HEK293 (cell line): ENCODE data around the gene GDPD5.

Experiments
- CTCF ChIA-PET: fragments of 350-600 bp; formaldehyde crosslinking; extraction: SDS; loops from one replicate; lab custom pipeline; 2021; ENCODE audit warnings: antibody characterized with exemption; lab: Yijun Ruan, JAX
- POLR2A ChIA-PET: fragments of 300-600 bp; formaldehyde crosslinking; extraction: SDS; loops from one replicate; lab custom pipeline; 2020; ENCODE audit warnings: antibody characterized with exemption, inconsistent platforms; lab: Yijun Ruan, JAX
- H3K27ac ChIP-seq: fragments of 200-500 bp; sonication (Bioruptor generic); 2 replicates; pipeline ENCODE4 v1.5.1; 2014; ENCODE audit warnings: low read depth, low read length, control low read depth, inconsistent platforms; ENCODE audit errors: extremely low read depth
- H3K36me3 ChIP-seq, 2 experiments: fragments of 200-500 bp in 1 of 2; sonication (Bioruptor generic) in 1 of 2; 1 replicate in 1 of 2; 2 replicates in 1 of 2; pipeline ENCODE4 v1.5.1; 2014 to 2017; ENCODE audit warnings: inconsistent platforms in 2 of 2, low read length in 2 of 2; ENCODE audit not compliant: control insufficient read depth in 2 of 2, insufficient read depth in 1 of 2
- H3K4me1 ChIP-seq: fragments of 200-500 bp; sonication (Bioruptor generic); 2 replicates; pipeline ENCODE4 v1.5.1; 2014; ENCODE audit warnings: mild to moderate bottlenecking, low read length, inconsistent platforms; ENCODE audit not compliant: control insufficient read depth, insufficient read depth
- H3K4me3 ChIP-seq: 2 replicates; pipeline ENCODE4 v1.5.1; 2011; ENCODE audit warnings: low read depth, mild to moderate bottlenecking, control low read depth, low read length, moderate library complexity
- H3K9me3 ChIP-seq: fragments of 200-500 bp; sonication (Bioruptor generic); 2 replicates; pipeline ENCODE4 v1.5.1; 2014; ENCODE audit warnings: low read depth, low read length, inconsistent platforms; ENCODE audit not compliant: control insufficient read depth, insufficient read depth
- GLIS1 ChIP-seq: fragments of 450-650 bp; formaldehyde crosslinking; IDR thresholded peaks from 2 replicates; pipeline ENCODE4 v1.5.1; 2016; ENCODE audit warnings: missing biosample characterization, missing genetic modification characterization
- HOXD13 ChIP-seq: sonication (generic); formaldehyde crosslinking; IDR thresholded peaks from 2 replicates; pipeline ENCODE4 v1.8.0; 2022; ENCODE audit warnings: missing genetic modification reagents, borderline replicate concordance
- OVOL3 ChIP-seq: fragments of 450-650 bp; formaldehyde crosslinking; IDR thresholded peaks from 2 replicates; pipeline ENCODE4 v1.5.1; 2016; ENCODE audit warnings: missing biosample characterization, missing genetic modification characterization
- SCRT2 ChIP-seq: fragments of 450-650 bp; formaldehyde crosslinking; IDR thresholded peaks from 2 replicates; pipeline ENCODE4 v1.5.1; 2016; ENCODE audit warnings: missing biosample characterization, missing genetic modification characterization
- TSHZ1 ChIP-seq: fragments of 450-650 bp; formaldehyde crosslinking; IDR thresholded peaks from 2 replicates; pipeline ENCODE4 v1.5.1; 2016; ENCODE audit warnings: missing biosample characterization, missing genetic modification characterization, borderline replicate concordance
- WT1 ChIP-seq: fragments of 450-650 bp; formaldehyde crosslinking; IDR thresholded peaks from 2 replicates; pipeline ENCODE4 v1.5.1; 2016; ENCODE audit warnings: missing biosample characterization, missing genetic modification characterization
- YY1 ChIP-seq: fragments of 450-650 bp; formaldehyde crosslinking; IDR thresholded peaks from 2 replicates; pipeline ENCODE4 v1.5.1; 2018; ENCODE audit warnings: missing biosample characterization, missing genetic modification characterization
- ZEB2 ChIP-seq: fragments of 450-650 bp; formaldehyde crosslinking; IDR thresholded peaks from 2 replicates; pipeline ENCODE4 v1.5.1; 2016; ENCODE audit warnings: missing biosample characterization, missing genetic modification characterization
- ZNF121 ChIP-seq: fragments of 450-650 bp; formaldehyde crosslinking; IDR thresholded peaks from 2 replicates; pipeline ENCODE4 v1.5.1; 2016; ENCODE audit warnings: missing biosample characterization, missing genetic modification characterization
- ZNF133 ChIP-seq: fragments of 450-650 bp; formaldehyde crosslinking; IDR thresholded peaks from 2 replicates; pipeline ENCODE4 v1.5.1; 2016; ENCODE audit warnings: missing biosample characterization, missing genetic modification characterization
- ZNF423 ChIP-seq: fragments of 450-650 bp; formaldehyde crosslinking; IDR thresholded peaks from 2 replicates; pipeline ENCODE4 v1.5.1; 2016; ENCODE audit warnings: missing biosample characterization, missing genetic modification characterization
- ZNF473 ChIP-seq: fragments of 450-650 bp; formaldehyde crosslinking; IDR thresholded peaks from 2 replicates; pipeline ENCODE4 v1.5.1; 2017; ENCODE audit warnings: missing biosample characterization, missing genetic modification characterization
- ZNF530 ChIP-seq: fragments of 450-650 bp; formaldehyde crosslinking; IDR thresholded peaks from 2 replicates; pipeline ENCODE4 v1.5.1; 2016; ENCODE audit warnings: low read depth, missing biosample characterization, missing genetic modification characterization
- ZNF544 ChIP-seq: fragments of 450-650 bp; formaldehyde crosslinking; IDR thresholded peaks from 2 replicates; pipeline ENCODE4 v1.5.0; 2017; ENCODE audit warnings: missing biosample characterization, missing genetic modification characterization
- ZNF629 ChIP-seq: fragments of 450-650 bp; formaldehyde crosslinking; IDR thresholded peaks from 2 replicates; pipeline ENCODE4 v1.5.1; 2017; ENCODE audit warnings: missing biosample characterization, missing genetic modification characterization
- ZNF654 ChIP-seq: fragments of 450-650 bp; formaldehyde crosslinking; IDR thresholded peaks from 2 replicates; pipeline ENCODE4 v1.5.1; 2016; ENCODE audit warnings: low read depth, missing biosample characterization, missing genetic modification characterization
- ZNF785 ChIP-seq: fragments of 450-650 bp; formaldehyde crosslinking; IDR thresholded peaks from 2 replicates; pipeline ENCODE4 v1.5.1; 2016; ENCODE audit warnings: missing biosample characterization, missing genetic modification characterization
- ZSCAN30 ChIP-seq: fragments of 450-650 bp; IDR thresholded peaks from 2 replicates; pipeline ENCODE4 v1.5.1; 2018; ENCODE audit warnings: missing biosample characterization, mild to moderate bottlenecking, missing genetic modification characterization, moderate library complexity
- TF ChIP-seq, protein P1 (sequence below): fragments of 450-650 bp; formaldehyde crosslinking; IDR thresholded peaks from 2 replicates; pipeline ENCODE4 v1.5.1; 2016; ENCODE audit warnings: missing biosample characterization, missing genetic modification characterization
- TF ChIP-seq, protein P2 (sequence below): fragments of 450-650 bp; formaldehyde crosslinking; IDR thresholded peaks from 2 replicates; pipeline ENCODE4 v1.5.1; 2016; ENCODE audit warnings: missing biosample characterization, missing genetic modification characterization
- TF ChIP-seq, protein P3 (sequence below): fragments of 450-650 bp; formaldehyde crosslinking; IDR thresholded peaks from 2 replicates; pipeline ENCODE4 v1.5.1; 2016; ENCODE audit warnings: missing biosample characterization, missing genetic modification characterization
- TF ChIP-seq, protein P4 (sequence below): sonication (generic); formaldehyde crosslinking; IDR thresholded peaks from 2 replicates; pipeline ENCODE4 v1.8.1; 2022; ENCODE audit warnings: mild to moderate bottlenecking, moderate library complexity, missing genetic modification reagents

The GDPD5 gene

DNA sequence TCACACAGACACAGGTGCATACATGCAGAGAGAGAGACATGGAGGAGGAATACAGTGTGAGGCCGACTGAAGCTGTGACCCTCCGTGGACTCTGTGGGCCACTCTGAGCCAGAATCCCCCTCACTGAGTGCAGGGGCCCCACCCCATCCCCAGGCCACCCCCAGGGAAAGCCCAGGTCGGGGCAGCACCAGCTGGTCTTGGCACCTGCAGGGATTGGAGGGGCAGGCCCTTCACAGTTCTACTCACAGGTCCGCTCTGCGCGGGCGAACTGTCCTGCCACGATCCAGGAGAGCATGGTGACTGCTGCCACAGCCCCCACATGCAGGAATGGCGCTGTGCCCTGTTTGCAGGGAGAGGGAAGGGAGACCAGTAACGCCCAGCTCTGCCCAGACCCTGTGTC is 76.5 kb downstream of the GDPD5 start:
- Histone ChIP-seq H3K36me3 (no peaks in the 10 kb centered on the region), H3K4me3 (no peak overlapping the region), H3K9me3 (no peaks in the 10 kb centered on the region), H3K27ac (no peak overlapping the region), H3K4me1 (no peaks in the 10 kb centered on the region)
- ChIA-PET CTCF (interaction anchor here (0.6 to 1.4 kb wide), 2 partner anchors 82 to 170 kb away, joined by 4 to 6 read pairs; no protein-coding TSS in a partner anchor), POLR2A (no interaction called here)
- no peak for TF ChIP-seq ZNF654 (tag by site-specific recombination)
- no peak for TF ChIP-seq ZNF121 (tag by site-specific recombination)
- no peak for TF ChIP-seq ZNF423 (tag by site-specific recombination)
- no peak for TF ChIP-seq ZNF629 (tag by site-specific recombination)
- TF ChIP-seq, protein P1, sequence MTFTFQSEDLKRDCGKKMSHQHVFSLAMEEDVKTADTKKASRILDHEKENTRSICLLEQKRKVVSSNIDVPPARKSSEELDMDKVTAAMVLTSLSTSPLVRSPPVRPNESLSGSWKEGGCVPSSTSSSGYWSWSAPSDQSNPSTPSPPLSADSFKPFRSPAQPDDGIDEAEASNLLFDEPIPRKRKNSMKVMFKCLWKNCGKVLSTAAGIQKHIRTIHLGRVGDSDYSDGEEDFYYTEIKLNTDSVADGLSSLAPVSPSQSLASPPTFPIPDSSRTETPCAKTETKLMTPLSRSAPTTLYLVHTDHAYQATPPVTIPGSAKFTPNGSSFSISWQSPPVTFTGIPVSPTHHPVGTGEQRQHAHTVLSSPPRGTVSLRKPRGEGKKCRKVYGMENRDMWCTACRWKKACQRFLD (tag by site-specific recombination): no peak
- TF ChIP-seq, protein P2, sequence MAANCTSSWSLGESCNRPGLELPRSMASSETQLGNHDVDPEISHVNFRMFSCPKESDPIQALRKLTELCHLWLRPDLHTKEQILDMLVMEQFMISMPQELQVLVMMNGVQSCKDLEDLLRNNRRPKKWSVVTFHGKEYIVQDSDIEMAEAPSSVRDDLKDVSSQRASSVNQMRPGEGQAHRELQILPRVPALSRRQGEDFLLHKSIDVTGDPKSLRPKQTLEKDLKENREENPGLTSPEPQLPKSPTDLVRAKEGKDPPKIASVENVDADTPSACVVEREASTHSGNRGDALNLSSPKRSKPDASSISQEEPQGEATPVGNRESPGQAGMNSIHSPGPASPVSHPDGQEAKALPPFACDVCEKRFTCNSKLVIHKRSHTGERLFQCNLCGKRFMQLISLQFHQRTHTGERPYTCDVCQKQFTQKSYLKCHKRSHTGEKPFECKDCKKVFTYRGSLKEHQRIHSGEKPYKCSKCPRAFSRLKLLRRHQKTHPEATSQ (tag by site-specific recombination): no peak
- no peak for TF ChIP-seq WT1 (tag by site-specific recombination)
- no peak for TF ChIP-seq YY1
- no peak for TF ChIP-seq ZEB2 (tag by site-specific recombination)
- TF ChIP-seq ZNF785 (tag by site-specific recombination): no peak
- TF ChIP-seq, protein P3, sequence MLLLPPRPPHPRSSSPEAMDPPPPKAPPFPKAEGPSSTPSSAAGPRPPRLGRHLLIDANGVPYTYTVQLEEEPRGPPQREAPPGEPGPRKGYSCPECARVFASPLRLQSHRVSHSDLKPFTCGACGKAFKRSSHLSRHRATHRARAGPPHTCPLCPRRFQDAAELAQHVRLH: no peak
- no peak for TF ChIP-seq GLIS1 (tag by site-specific recombination)
- no peak for TF ChIP-seq ZNF544 (tag by site-specific recombination)
- no peak for TF ChIP-seq ZNF473 (tag by site-specific recombination)
- TF ChIP-seq OVOL3 (tag by site-specific recombination): no peak

GRCh38 chr11:75447415-75447814 is 78.3 kb downstream of the GDPD5 start:
- TF ChIP-seq TSHZ1 (tag by site-specific recombination): no peak
- TF ChIP-seq ZSCAN30: no peak
- TF ChIP-seq HOXD13 (CRISPR knock-in tag): no peak
- TF ChIP-seq ZNF133 (tag by site-specific recombination): peak; percentile 70
- TF ChIP-seq ZNF530: no peak
- no peak for TF ChIP-seq SCRT2 (tag by site-specific recombination)
- TF ChIP-seq, protein P4, sequence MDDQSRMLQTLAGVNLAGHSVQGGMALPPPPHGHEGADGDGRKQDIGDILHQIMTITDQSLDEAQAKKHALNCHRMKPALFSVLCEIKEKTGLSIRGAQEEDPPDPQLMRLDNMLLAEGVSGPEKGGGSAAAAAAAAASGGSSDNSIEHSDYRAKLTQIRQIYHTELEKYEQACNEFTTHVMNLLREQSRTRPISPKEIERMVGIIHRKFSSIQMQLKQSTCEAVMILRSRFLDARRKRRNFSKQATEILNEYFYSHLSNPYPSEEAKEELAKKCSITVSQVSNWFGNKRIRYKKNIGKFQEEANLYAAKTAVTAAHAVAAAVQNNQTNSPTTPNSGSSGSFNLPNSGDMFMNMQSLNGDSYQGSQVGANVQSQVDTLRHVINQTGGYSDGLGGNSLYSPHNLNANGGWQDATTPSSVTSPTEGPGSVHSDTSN: no peak
- H3K36me3 ChIP-seq: no peaks in the 10 kb centered on the region
- no peaks in the 10 kb centered on the region for H3K9me3 ChIP-seq
- no peak overlapping the region for H3K4me3 ChIP-seq
- POLR2A ChIA-PET: no interaction called here
- CTCF ChIA-PET: interaction anchor here (7.5 kb wide), 1 partner anchor 84 kb away, joined by 264 read pairs; no protein-coding TSS in a partner anchor
- no peak overlapping the region for H3K27ac ChIP-seq
- H3K4me1 ChIP-seq: no peaks in the 10 kb centered on the region
